HepG2 (cell line): ENCODE results near the gene AHRR. TPM values are rescaled to one million over a fixed set of nuclear protein-coding genes. Genes with fewer than 3 reads are reported as not detected.

ENCODE experiments used
- FIP1L1 ChIP-seq: fragments of 200-400 bp; formaldehyde crosslinking; IDR thresholded peaks from 2 replicates; pipeline ENCODE4 v1.6.1; 2018; ENCODE audit warnings: low read depth, mild to moderate bottlenecking, low read length, moderate library complexity, borderline replicate concordance; ENCODE audit not compliant: insufficient read depth
- GATAD2A ChIP-seq: IDR thresholded peaks from 2 replicates; pipeline ENCODE4 v1.6.1; 2016
- NR2C2 ChIP-seq: sonication (generic); formaldehyde crosslinking; IDR thresholded peaks from 2 replicates; pipeline ENCODE4 v1.4.0; 2020; ENCODE audit warnings: missing genetic modification reagents, mild to moderate bottlenecking, moderate library complexity, borderline replicate concordance
- SALL2 ChIP-seq: sonication (generic); formaldehyde crosslinking; IDR thresholded peaks from 2 replicates; pipeline ENCODE4 v1.8.1; 2023; ENCODE audit warnings: mild to moderate bottlenecking, missing genetic modification reagents, inconsistent platforms
- SPEN ChIP-seq: sonication (generic); formaldehyde crosslinking; IDR thresholded peaks from 2 replicates; pipeline ENCODE4 v1.5.1; 2020; ENCODE audit warnings: low read depth, mild to moderate bottlenecking, missing genetic modification reagents
- ZNF75D ChIP-seq: sonication (generic); formaldehyde crosslinking; IDR thresholded peaks from 2 replicates; pipeline ENCODE4 v1.8.1; 2023; ENCODE audit warnings: missing genetic modification reagents, mild to moderate bottlenecking, borderline replicate concordance
- ZNF768 ChIP-seq: sonication (generic); formaldehyde crosslinking; IDR thresholded peaks from 2 replicates; pipeline ENCODE4 v1.4.0; 2020; ENCODE audit warnings: missing genetic modification reagents
- ZSCAN30 ChIP-seq: sonication (generic); formaldehyde crosslinking; IDR thresholded peaks from 2 replicates; pipeline ENCODE4 v1.5.0; 2020; ENCODE audit warnings: mild to moderate bottlenecking, missing genetic modification reagents
- polyA plus RNA-seq, 8 experiments: library from polyadenylated mRNA; depleted of rRNA in 3 of 8; stranded (reverse) in 7 of 8; unstranded in 1 of 8; fragments of >200 nt; fragmentation: Illumina TruSeq in 4 of 8; extraction: Trizol in 4 of 8; gene quantifications; 2 replicates each; pipeline versions ENCODE4 v1.2.1 to v1.2.3, GENCODE V29; 2011 to 2016; ENCODE audit warnings: low read depth in 4 of 8, missing spikeins in 1 of 8, mixed read lengths in 1 of 8; ENCODE audit not compliant: insufficient read depth in 1 of 8
- total RNA-seq, 5 experiments: library from RNA; depleted of rRNA; stranded (reverse); fragments of >200 nt; fragmentation: Illumina TruSeq; extraction: Trizol; gene quantifications; 2 replicates each; pipeline ENCODE4 v1.2.3, GENCODE V29; 2016; ENCODE audit warnings: low read depth in 1 of 5
- TF ChIP-seq, protein P1 (sequence below): sonication (generic); formaldehyde crosslinking; IDR thresholded peaks from 2 replicates; pipeline ENCODE4 v1.5.0; 2020; ENCODE audit warnings: missing genetic modification reagents, mild to moderate bottlenecking, borderline replicate concordance
- TF ChIP-seq, protein P2 (sequence below): sonication (generic); formaldehyde crosslinking; conservative IDR thresholded peaks from 2 replicates; pipeline ENCODE4 v1.8.1; 2023; ENCODE audit warnings: missing genetic modification reagents
- TF ChIP-seq, protein P3 (sequence below): sonication (generic); formaldehyde crosslinking; IDR thresholded peaks from 2 replicates; pipeline ENCODE4 v1.9.0; 2022; ENCODE audit warnings: low read depth, missing genetic modification reagents

AHRR gene
- total and polyA plus RNA-seq, 2 of the 13 experiments (the other 11 are each of a cell fraction or from before 2014, with no cell fraction given): 0.28 to 0.35 TPM

DNA sequence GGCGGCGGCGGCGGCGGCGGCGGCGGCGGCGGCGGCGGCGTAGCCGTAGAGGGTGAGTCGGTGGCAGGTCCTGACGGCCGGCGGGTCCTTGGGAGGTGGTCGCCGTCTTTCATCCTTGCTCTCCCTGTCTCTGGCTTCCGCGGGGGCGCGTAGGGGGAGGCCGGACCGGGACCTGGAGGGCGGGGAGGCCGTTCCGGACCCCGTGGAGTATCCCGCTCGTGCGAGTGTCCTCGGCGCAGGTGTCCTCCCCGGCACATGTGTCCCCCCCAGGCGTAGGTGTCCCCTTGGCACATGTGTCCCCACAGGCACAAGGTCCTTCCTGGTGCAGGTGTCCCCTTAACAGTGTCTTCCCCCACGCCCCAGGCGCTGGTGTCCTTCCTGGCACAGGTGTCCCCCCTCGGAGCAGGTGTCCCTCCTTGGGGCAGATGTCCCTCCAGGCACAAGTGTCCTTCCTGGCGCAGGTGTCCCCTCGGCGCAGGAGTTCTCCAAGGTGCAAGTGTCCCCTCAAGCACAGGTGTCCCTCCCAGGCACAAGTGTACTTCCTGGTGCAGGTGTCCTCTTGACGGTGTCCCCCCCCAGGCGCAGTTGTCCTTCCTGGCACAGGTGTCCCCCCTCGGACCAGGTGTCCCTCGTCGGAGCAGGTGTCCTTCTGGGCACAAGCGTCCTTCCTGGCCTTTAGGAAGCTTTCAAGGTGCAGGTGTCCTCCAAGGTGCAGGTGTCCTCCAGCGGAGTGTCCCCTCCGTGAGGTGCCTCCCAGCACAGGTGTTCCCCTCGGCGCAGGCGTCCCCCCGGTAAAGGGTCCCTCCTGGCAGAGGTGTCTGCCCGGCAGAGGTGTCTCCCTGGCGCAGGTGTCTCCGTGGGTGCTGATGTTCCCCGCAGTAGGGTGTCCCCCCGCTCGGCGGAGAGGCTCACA lies 122.0 kb downstream of the AHRR start (continued):
- TF ChIP-seq, protein P1, sequence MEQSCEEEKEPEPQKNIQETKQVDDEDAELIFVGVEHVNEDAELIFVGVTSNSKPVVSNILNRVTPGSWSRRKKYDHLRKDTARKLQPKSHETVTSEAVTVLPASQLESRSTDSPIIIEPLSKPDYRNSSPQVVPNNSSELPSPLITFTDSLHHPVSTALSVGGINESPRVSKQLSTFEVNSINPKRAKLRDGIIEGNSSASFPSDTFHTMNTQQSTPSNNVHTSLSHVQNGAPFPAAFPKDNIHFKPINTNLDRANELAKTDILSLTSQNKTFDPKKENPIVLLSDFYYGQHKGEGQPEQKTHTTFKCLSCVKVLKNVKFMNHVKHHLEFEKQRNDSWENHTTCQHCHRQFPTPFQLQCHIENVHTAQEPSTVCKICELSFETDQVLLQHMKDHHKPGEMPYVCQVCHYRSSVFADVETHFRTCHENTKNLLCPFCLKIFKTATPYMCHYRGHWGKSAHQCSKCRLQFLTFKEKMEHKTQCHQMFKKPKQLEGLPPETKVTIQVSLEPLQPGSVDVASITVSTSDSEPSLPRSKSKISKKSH (CRISPR knock-in tag): no peak
- TF ChIP-seq SPEN (0 out of 2 replicates have a peak, but pooled peaks have one; percentile 33), ZNF768 (CRISPR knock-in tag) (no peak), NR2C2 (0 out of 2 replicates have a peak, but pooled peaks have one; percentile 5), FIP1L1 (no peak), ZSCAN30 (no peak), GATAD2A (CRISPR knock-in tag) (no peak), SALL2 (CRISPR knock-in tag) (no peak; the same call in 1 of the 2 replicates), ZNF75D (CRISPR knock-in tag) (no peak)
- TF ChIP-seq, protein P2, sequence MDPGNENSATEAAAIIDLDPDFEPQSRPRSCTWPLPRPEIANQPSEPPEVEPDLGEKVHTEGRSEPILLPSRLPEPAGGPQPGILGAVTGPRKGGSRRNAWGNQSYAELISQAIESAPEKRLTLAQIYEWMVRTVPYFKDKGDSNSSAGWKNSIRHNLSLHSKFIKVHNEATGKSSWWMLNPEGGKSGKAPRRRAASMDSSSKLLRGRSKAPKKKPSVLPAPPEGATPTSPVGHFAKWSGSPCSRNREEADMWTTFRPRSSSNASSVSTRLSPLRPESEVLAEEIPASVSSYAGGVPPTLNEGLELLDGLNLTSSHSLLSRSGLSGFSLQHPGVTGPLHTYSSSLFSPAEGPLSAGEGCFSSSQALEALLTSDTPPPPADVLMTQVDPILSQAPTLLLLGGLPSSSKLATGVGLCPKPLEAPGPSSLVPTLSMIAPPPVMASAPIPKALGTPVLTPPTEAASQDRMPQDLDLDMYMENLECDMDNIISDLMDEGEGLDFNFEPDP (CRISPR knock-in tag): 0 out of 2 replicates have a peak, but pooled peaks have one; percentile 63
- TF ChIP-seq, protein P3, sequence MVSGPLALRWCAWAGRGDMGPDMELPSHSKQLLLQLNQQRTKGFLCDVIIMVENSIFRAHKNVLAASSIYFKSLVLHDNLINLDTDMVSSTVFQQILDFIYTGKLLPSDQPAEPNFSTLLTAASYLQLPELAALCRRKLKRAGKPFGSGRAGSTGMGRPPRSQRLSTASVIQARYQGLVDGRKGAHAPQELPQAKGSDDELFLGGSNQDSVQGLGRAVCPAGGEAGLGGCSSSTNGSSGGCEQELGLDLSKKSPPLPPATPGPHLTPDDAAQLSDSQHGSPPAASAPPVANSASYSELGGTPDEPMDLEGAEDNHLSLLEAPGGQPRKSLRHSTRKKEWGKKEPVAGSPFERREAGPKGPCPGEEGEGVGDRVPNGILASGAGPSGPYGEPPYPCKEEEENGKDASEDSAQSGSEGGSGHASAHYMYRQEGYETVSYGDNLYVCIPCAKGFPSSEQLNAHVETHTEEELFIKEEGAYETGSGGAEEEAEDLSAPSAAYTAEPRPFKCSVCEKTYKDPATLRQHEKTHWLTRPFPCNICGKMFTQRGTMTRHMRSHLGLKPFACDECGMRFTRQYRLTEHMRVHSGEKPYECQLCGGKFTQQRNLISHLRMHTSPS (CRISPR knock-in tag): no peak
